Liver (tissue), 9 donors: ENCODE results near the gene TBC1D9B. TPM values are rescaled to one million over a fixed set of nuclear protein-coding genes. Genes with fewer than 3 reads are reported as not detected.
A peak's percentile ranks its signal among the peaks of the same experiment; 100 is the strongest.

Source experiments
- DNase-seq: peaks from one replicate; pipeline ENCODE4 v3.0.0-alpha.2; 2017; ENCODE audit warnings: low spot score
- H3K27ac ChIP-seq, 2 donors: one replicate each; pipeline ENCODE4 v1.7.0; 2013; ENCODE audit warnings: inconsistent platforms in 2 of 2, low read length in 2 of 2, control low read depth in 1 of 2, low read depth in 1 of 2, mild to moderate bottlenecking in 1 of 2
- H3K27me3 ChIP-seq, 4 donors: one replicate each; pipeline versions ENCODE4 v1.6.1 to v1.7.0; 2013; ENCODE audit warnings: low read length in 3 of 4, inconsistent platforms in 1 of 4, mild to moderate bottlenecking in 1 of 4, moderate library complexity in 1 of 4; ENCODE audit not compliant: control insufficient read depth in 4 of 4, insufficient read depth in 4 of 4
- H3K36me3 ChIP-seq, 4 donors: one replicate each; pipeline versions ENCODE4 v1.6.1 to v1.7.0; 2013; ENCODE audit warnings: low read length in 3 of 4, mild to moderate bottlenecking in 3 of 4, low read depth in 1 of 4, moderate library complexity in 1 of 4; ENCODE audit not compliant: control insufficient read depth in 4 of 4, insufficient read depth in 3 of 4
- H3K4me1 ChIP-seq, 4 donors: one replicate each; pipeline versions ENCODE4 v1.6.1 to v1.7.0; 2013; ENCODE audit warnings: low read length in 3 of 4, mild to moderate bottlenecking in 3 of 4, moderate library complexity in 1 of 4; ENCODE audit not compliant: control insufficient read depth in 4 of 4, insufficient read depth in 4 of 4
- H3K4me3 ChIP-seq, 3 donors: one replicate each; pipeline versions ENCODE4 v1.6.1 to v1.7.0; 2013; ENCODE audit warnings: low read length in 3 of 3, control low read depth in 1 of 3, low read depth in 1 of 3, mild to moderate bottlenecking in 1 of 3
- H3K9ac ChIP-seq, 2 donors: one replicate each; pipeline ENCODE4 v1.7.0; 2013; ENCODE audit warnings: low read length in 2 of 2, mild to moderate bottlenecking in 2 of 2, moderate library complexity in 2 of 2, control low read depth in 1 of 2, low read depth in 1 of 2
- H3K9me3 ChIP-seq, 4 donors: one replicate each; pipeline versions ENCODE4 v1.6.1 to v1.7.0; 2013; ENCODE audit warnings: low read length in 3 of 4; ENCODE audit not compliant: control insufficient read depth in 4 of 4
- ATF3 ChIP-seq: IDR thresholded peaks from 2 replicates; pipeline ENCODE4 v1.6.1; 2016; ENCODE audit warnings: antibody characterized with exemption
- CTCF ChIP-seq: fragments of 150-350 bp; IDR thresholded peaks from 2 replicates; pipeline ENCODE4 v1.5.1; 2017; ENCODE audit warnings: improper control_type of control experiment, low read depth, low read length; ENCODE audit not compliant: missing input control
- EGR1 ChIP-seq, 2 donors: IDR thresholded peaks; 2 replicates each; pipeline ENCODE4 v1.6.1; 2016 to 2018; ENCODE audit warnings: antibody characterized with exemption in 2 of 2, low read depth in 2 of 2
- FOXA1 ChIP-seq: IDR thresholded peaks from 2 replicates; pipeline ENCODE4 v1.6.1; 2016; ENCODE audit warnings: antibody characterized with exemption
- GABPA ChIP-seq, 2 donors: IDR thresholded peaks in 1 of 2; conservative IDR thresholded peaks in 1 of 2; 2 replicates each; pipeline ENCODE4 v1.6.1; 2016; ENCODE audit warnings: antibody characterized with exemption in 2 of 2, mild to moderate bottlenecking in 1 of 2, moderate library complexity in 1 of 2
- HNF4A ChIP-seq, 2 donors: conservative IDR thresholded peaks; 2 replicates each; pipeline ENCODE4 v1.6.1; 2016; ENCODE audit warnings: antibody characterized with exemption in 2 of 2, mild to moderate bottlenecking in 2 of 2
- HNF4G ChIP-seq: IDR thresholded peaks from 2 replicates; pipeline ENCODE4 v1.6.1; 2016; ENCODE audit warnings: antibody characterized with exemption
- JUND ChIP-seq, 2 donors: IDR thresholded peaks; 2 replicates each; pipeline ENCODE4 v1.6.1; 2016; ENCODE audit warnings: antibody characterized with exemption in 2 of 2
- MAX ChIP-seq: IDR thresholded peaks from 2 replicates; pipeline ENCODE4 v1.6.1; 2016; ENCODE audit warnings: antibody characterized with exemption
- NR2F2 ChIP-seq: IDR thresholded peaks from 2 replicates; pipeline ENCODE4 v1.6.1; 2016; ENCODE audit warnings: antibody characterized with exemption
- RAD21 ChIP-seq, 2 donors: IDR thresholded peaks; 2 replicates each; pipeline ENCODE4 v1.6.1; 2016; ENCODE audit warnings: antibody characterized with exemption in 2 of 2, mild to moderate bottlenecking in 2 of 2
- REST ChIP-seq: IDR thresholded peaks from 2 replicates; pipeline ENCODE4 v1.6.1; 2016; ENCODE audit warnings: antibody characterized with exemption, mild to moderate bottlenecking
- SP1 ChIP-seq: IDR thresholded peaks from 2 replicates; pipeline ENCODE4 v1.6.1; 2018; ENCODE audit warnings: antibody characterized with exemption, mild to moderate bottlenecking
- TAF1 ChIP-seq: conservative IDR thresholded peaks from 2 replicates; pipeline ENCODE4 v1.6.1; 2016; ENCODE audit warnings: antibody characterized with exemption, mild to moderate bottlenecking
- YY1 ChIP-seq: IDR thresholded peaks from 2 replicates; pipeline ENCODE4 v1.6.1; 2016; ENCODE audit warnings: antibody characterized with exemption, mild to moderate bottlenecking
- ZBTB33 ChIP-seq: IDR thresholded peaks from 2 replicates; pipeline ENCODE4 v1.6.1; 2016; ENCODE audit warnings: antibody characterized with exemption
- WGBS: extraction: QIAGEN DNeasy Blood & Tissue Kit; methylation state at CpG from one replicate; pipeline ENCODE4 v1.1.7; 2013; 5-methylcytosine and 5-hydroxymethylcytosine counted together
- polyA plus RNA-seq, 2 donors: library from polyadenylated mRNA; stranded (reverse) in 1 of 2; unstranded in 1 of 2; fragments of 200-250 nt in 1 of 2; fragments of >200 nt in 1 of 2; fragmentation: Nextera tagmentation in 1 of 2; extraction: Ambion mirVana in 1 of 2; gene quantifications; one replicate each; pipeline versions ENCODE4 v1.2.1 to v1.2.3, GENCODE V29; 2013 to 2015
- total RNA-seq, 2 donors: library from RNA; depleted of rRNA; stranded (reverse); fragments of >200 nt; gene quantifications; one replicate each; pipeline ENCODE4 v1.2.3, GENCODE V29; 2014
- donor health status: healthy.
- donor health status: healthy.
- donor health status: healthy.
- donor health status: healthy.
- donor health status: healthy.

Gene TBC1D9B
- total and polyA plus RNA-seq, 4 donors: 23.1 to 55.4 (median 38.7) TPM

GRCh38 chr5:179866241-179867078 lies 41.2 kb downstream of the TBC1D9B start:
- H3K4me3 ChIP-seq: no peak overlapping the region
- TF ChIP-seq RAD21 (IDR thresholded peaks at IDR 0.05): peak; percentile 9 to 44
- TF ChIP-seq EGR1 (IDR thresholded peaks at IDR 0.05; ENCODE audit: low read depth in 2 of 2): no peak
- H3K9ac ChIP-seq: no peak overlapping the region
- H3K36me3 ChIP-seq: peaks cover 16 to 76% (median 30%) of the 10 kb centered on the region in 4 donors
- H3K27me3 ChIP-seq: no peaks in the 10 kb centered on the region
- DNase-seq: no peak
- no peaks in the 10 kb centered on the region for H3K9me3 ChIP-seq
- 92% methylated on average over 21 of the region's 21 CpGs for WGBS
- no peaks in the 10 kb centered on the region for H3K4me1 ChIP-seq
- H3K27ac ChIP-seq: no peak overlapping the region

DNA sequence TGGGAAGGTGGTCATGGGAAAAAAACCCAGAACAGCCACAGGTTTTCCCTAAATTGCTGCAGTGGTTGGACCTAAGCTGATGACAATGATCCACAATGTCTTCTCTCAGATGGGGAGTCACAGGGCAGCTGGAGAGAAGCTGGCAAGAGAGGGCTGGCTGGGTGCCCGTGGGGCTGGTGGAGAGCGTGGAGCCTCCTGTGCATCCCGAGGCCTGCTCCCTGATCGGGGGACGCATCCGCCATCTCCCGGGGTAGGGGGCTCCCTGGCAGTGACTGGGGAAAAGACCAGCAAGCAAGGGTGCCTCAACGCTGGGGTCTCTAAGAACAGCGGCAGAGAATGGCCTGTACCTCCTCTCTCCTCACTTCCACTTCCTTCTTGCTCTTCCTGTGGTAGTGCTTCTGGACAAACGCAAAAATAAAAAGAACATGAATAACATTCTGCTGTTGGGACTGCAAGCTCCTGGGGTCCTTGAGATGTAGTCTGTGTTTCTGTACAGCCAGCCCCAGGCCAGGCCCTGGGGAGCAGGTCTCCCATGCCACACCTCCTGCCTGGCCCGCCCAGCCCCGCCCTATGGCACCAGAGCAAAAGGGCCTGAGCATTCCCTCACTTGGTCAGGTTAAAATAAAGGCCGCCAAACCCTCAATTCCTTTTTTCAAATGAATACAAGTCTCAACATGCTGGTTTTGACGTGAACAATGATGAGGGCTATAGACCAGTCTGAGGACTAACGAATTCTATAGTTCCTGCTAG lies 42.0 kb downstream of the TBC1D9B start:
- Histone ChIP-seq H3K36me3 (peaks cover 16 to 68% (median 25%) of the 10 kb centered on the region in 4 donors), H3K27ac (no peak overlapping the region), H3K4me3 (no peak overlapping the region), H3K27me3 (no peaks in the 10 kb centered on the region), H3K4me1 (no peaks in the 10 kb centered on the region), H3K9ac (no peak overlapping the region), H3K9me3 (no peaks in the 10 kb centered on the region)
- TF ChIP-seq EGR1 (IDR thresholded peaks at IDR 0.05; ENCODE audit: low read depth in 2 of 2) (no peak), SP1 (no peak), NR2F2 (no peak), TAF1 (no peak), MAX (no peak), GABPA (IDR thresholded peaks at IDR 0.05 in 1 of 2, conservative IDR thresholded peaks at IDR 0.05 in 1 of 2) (no peak), HNF4G (no peak), HNF4A (conservative IDR thresholded peaks at IDR 0.05) (no peak), JUND (IDR thresholded peaks at IDR 0.05) (no peak), RAD21 (IDR thresholded peaks at IDR 0.05) (no peak), FOXA1 (no peak), REST (no peak), ZBTB33 (no peak), CTCF (no peak), ATF3 (no peak), YY1 (no peak)
- 92% methylated on average over 15 of the region's 15 CpGs for WGBS
- DNase-seq: no peak
